ENCODE results near the gene KRT82. TPM values are rescaled to one million over a fixed set of nuclear protein-coding genes. Genes with fewer than 3 reads are reported as not detected.

KRT82 gene
- total and polyA plus RNA-seq, 2 of the 8 experiments (the other 6 are each of a cell fraction or from before 2014, with no cell fraction given) = not detected

- H3K23me2 ChIP-seq (ENCODE audit: low read depth, low read length) = no peaks in the 10 kb centered on the region
- no peak overlapping the region for H3K4me3 ChIP-seq (ENCODE audit: extremely low read depth in 1 of 4, insufficient read depth in 2 of 4, low read depth in 3 of 4, low read length in 4 of 4)
- CTCF ChIA-PET (ENCODE audit: partially characterized antibody) = interaction anchor here (1.3 to 3.1 kb wide), 3 partner anchors 8 to 144 kb away, joined by 3 to 12 read pairs (median 5); no protein-coding TSS in a partner anchor
- no peaks in the 10 kb centered on the region for H3K79me2 ChIP-seq (ENCODE audit: control insufficient read depth in 1 of 2, insufficient read depth in 2 of 2, low read length in 2 of 2)
- H3K9me3 ChIP-seq (ENCODE audit: insufficient read depth in 2 of 2, low read depth in 1 of 2, low read length in 1 of 2) = no peaks in the 10 kb centered on the region
- no peak overlapping the region for H3K23ac ChIP-seq (ENCODE audit: insufficient read length)
- H2BK20ac ChIP-seq (ENCODE audit: low read length) = no peak overlapping the region
- no peak overlapping the region for H2BK5ac ChIP-seq (ENCODE audit: low read depth, low read length)
- no peak overlapping the region for H2BK12ac ChIP-seq (ENCODE audit: low read depth, low read length)
- POLR2A ChIA-PET (ENCODE audit: partially characterized antibody) = no interaction called here
- FAIRE-seq (no peak), DNase-seq (ENCODE audit: low read depth in 1 of 2, low spot score in 2 of 2) (peak in 1 of 2 experiments; percentile 31)
- no peak overlapping the region for H3K56ac ChIP-seq (replicated peaks; ENCODE audit: insufficient read length, low read depth, low read length)
- no peaks in the 10 kb centered on the region for H3K79me1 ChIP-seq (ENCODE audit: low read depth, low read length)
- H3K36me3 ChIP-seq (ENCODE audit: control insufficient read depth in 2 of 4, insufficient read depth in 4 of 4, low read length in 3 of 4) = no peaks in the 10 kb centered on the region
- H3K14ac ChIP-seq (ENCODE audit: insufficient read length) = no peak overlapping the region
- no peaks in the 10 kb centered on the region for H4K20me1 ChIP-seq (replicated peaks in 1 of 2; ENCODE audit: control insufficient read depth in 1 of 2, insufficient read depth in 2 of 2, low read length in 2 of 2)
- no peak overlapping the region for H4K5ac ChIP-seq (ENCODE audit: insufficient read length, low read depth, low read length)
- peaks cover 0 to 5% (median 3%) of the 10 kb centered on the region in 4 experiments; a peak in 3 of 7 replicates for H3K4me1 ChIP-seq (replicated peaks in 1 of 4; ENCODE audit: control insufficient read depth in 3 of 4, insufficient read depth in 4 of 4, low read length in 3 of 4)
- no peak overlapping the region for H2BK120ac ChIP-seq (replicated peaks; ENCODE audit: low read depth, low read length)
- H3K4me2 ChIP-seq (ENCODE audit: insufficient read depth in 1 of 2, low read depth in 2 of 2, low read length in 2 of 2) = no peak overlapping the region
- no peak overlapping the region for H3K27ac ChIP-seq (ENCODE audit: low read depth, low read length)
- H3K27me3 ChIP-seq (replicated peaks in 1 of 4; ENCODE audit: control insufficient read depth in 3 of 4, extremely low read depth in 1 of 4, insufficient read depth in 3 of 4, low read length in 3 of 4) = no peaks in the 10 kb centered on the region; a peak in 2 of 7 replicates
- no peak overlapping the region for H2BK15ac ChIP-seq (ENCODE audit: low read length)
- H2AFZ ChIP-seq (ENCODE audit: low read length) = no peak overlapping the region
- H3K4ac ChIP-seq (replicated peaks; ENCODE audit: insufficient read length, low read depth, low read length) = no peak overlapping the region
- H4K8ac ChIP-seq (ENCODE audit: extremely low read depth, insufficient read depth, low read length) = no peak overlapping the region
- WGBS, 2 experiments (ENCODE audit: extremely low coverage in 1 of 2, insufficient coverage in 1 of 2, insufficient read length in 1 of 2, insufficient replicate concordance in 2 of 2, low coverage in 1 of 2, low lambda C conversion rate in 2 of 2, missing lambda C conversion rate in 1 of 2) = 95% methylated on average over 8 of the region's 8 CpGs; no CpG with 5 or more reads in 1 of the 2 experiments
- no peak overlapping the region for H3K18ac ChIP-seq (ENCODE audit: extremely low read depth, low read length)
- no peak overlapping the region for H3K9ac ChIP-seq (replicated peaks in 1 of 4; ENCODE audit: extremely low read depth in 1 of 4, low read depth in 3 of 4, low read length in 3 of 4)
- no peak overlapping the region for H4K91ac ChIP-seq (replicated peaks; ENCODE audit: insufficient read length, low read length)
- H2AK5ac ChIP-seq (ENCODE audit: low read depth, low read length) = no peak overlapping the region
- TF ChIP-seq KDM4A (IDR thresholded peaks at IDR 0.05; ENCODE audit: low read depth, low read length, severe bottlenecking) (no peak), SP1 (IDR thresholded peaks at IDR 0.05; ENCODE audit: low read depth, low read length) (no peak), CTBP2 (IDR thresholded peaks at IDR 0.05; ENCODE audit: borderline replicate concordance, insufficient read depth, insufficient read length, low read length) (no peak), PHF8 (conservative IDR thresholded peaks at IDR 0.05; ENCODE audit: low read depth, low read length) (no peak)
These were observed 32.5 kb upstream of the KRT82 start for GRCh38 chr12:52438305-52439301.
